ENCODE measurements around the gene PLSCR4.
"Not testable (repeated sequence)": the region's sequence is repeated elsewhere in the genome, so short reads cannot be mapped to it uniquely, and the experiment has no call there.

PLSCR4 gene, protein sequence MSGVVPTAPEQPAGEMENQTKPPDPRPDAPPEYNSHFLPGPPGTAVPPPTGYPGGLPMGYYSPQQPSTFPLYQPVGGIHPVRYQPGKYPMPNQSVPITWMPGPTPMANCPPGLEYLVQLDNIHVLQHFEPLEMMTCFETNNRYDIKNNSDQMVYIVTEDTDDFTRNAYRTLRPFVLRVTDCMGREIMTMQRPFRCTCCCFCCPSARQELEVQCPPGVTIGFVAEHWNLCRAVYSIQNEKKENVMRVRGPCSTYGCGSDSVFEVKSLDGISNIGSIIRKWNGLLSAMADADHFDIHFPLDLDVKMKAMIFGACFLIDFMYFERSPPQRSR

DNA sequence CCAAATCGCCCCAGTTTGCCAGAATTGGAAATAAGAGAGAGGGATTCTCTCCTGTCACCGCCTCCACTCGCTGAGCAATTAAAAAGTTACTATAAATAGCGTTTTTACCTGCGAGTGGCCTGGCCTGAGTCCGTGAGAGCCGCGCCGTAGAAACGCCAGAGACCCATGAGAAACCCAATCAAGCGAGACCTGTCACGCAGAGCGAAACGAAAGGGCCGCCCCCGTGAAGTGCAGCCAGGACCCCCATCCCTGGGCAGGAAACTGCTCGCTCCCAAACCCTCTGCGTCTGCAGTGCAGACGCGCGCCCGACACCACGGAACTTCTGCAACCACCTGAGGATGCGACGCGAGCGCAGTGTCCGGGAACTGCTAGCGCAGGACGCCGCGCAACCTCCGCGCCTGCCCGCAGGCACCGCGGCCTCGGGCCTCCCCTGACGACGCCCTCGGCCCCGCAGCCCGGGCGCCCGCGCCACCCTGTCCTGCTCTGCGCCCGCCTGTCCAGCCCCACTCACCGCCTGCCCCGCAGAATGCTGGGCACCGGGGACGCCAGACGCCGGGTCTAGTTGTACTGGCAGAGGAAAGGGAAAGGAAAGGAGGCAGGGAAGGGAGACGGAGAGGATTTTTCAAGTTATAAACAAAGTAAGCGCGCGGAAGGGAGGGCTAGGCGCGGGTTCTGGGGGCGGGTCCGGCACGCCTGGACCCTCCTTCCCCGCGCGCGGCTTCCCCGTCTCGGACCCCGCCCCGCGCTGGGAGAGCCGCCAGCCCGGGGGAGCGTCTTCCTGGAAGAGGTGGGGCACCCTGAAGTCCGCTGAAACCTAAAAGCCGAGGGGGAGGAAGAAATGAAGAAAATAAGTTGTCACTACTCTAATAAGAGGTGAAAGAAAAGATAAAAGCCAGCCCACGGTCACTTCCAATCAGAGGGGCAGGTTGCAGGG, at the start of gene PLSCR4:
Gene PLSCR4 (minus strand): TSS at position 657 of the 934 bp plus-strand sequence. CDS start 29,034 bp downstream, outside the sequence.
- in situ Hi-C loops (cut with HindIII; ENCODE audit: low sequenced_read_pairs) = no loop called here

DNA sequence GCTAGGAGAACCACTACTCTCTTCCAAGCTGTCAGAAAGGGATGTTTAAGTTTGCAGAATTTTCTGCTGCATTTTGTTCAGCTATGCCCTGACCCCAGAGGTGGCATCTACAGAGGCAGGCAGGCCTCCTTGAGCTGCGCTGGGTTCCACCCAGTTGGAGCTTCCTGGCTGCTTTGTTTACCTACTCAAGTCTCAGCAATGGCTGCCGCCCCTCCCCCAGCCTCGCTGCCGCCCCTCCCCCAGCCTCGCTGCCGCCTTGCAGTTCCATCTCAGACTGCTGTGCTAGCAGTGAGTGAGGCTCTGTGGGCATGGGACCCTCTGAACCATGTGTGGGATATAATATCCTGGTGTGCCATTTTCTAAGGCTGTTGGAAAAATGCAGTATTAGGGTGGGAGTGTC, 42.5 kb upstream of the PLSCR4 start:
- in situ Hi-C loops (cut with HindIII; ENCODE audit: low sequenced_read_pairs) = not testable (repeated sequence)

DNA sequence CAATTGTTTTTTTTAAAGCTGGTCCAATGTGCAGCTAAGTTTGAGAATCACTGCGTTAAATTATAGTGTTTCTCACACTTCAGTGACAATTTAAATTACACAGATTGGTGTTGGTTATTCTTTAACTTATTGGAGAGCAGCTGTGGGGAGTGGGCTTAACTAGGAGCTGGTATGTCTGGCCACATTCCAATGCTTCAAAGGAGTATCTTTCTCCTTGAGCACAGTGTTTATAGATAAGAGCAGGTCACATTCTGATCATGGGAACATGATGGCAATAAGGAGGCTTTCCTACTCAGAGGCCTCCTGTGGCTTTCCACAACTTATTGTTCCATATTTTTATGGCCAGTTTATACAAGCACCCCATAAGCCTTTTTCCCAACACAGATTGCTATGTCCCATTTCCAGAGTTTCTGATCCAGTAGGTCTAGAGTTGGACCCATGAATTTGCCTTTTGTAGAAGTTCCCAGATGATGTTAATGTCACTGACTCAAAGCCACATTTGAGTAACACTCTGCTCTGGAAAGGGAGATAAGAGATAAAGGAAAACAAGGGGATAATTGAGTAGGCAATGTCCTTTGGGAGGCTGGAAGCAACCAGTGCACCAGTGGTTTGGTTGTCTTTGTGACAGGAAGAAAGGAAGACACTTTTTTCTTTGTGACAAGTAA, 33.0 kb upstream of the PLSCR4 start:
- in situ Hi-C loops (cut with HindIII; ENCODE audit: low sequenced_read_pairs) = no loop called here

DNA sequence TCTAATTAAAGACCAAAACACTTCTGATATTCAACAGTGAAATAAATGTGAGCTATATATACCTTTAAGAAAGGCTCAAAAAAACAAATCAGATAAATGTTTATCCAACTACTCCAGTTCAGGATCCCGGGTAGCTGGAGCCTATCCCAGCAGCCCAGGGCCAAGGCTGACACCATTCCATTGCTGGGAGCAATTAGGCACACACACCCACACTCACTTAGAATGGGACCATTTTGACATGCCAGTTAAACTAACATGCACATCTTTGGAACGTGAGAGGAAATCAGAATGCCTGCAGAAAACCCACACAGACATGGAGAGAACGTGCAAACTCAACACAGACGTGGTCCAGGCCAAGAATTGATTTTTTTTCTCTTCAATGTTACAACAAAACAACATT, 30.0 kb upstream of the PLSCR4 start:
- in situ Hi-C loops (cut with HindIII; ENCODE audit: low sequenced_read_pairs) = no loop called here

DNA sequence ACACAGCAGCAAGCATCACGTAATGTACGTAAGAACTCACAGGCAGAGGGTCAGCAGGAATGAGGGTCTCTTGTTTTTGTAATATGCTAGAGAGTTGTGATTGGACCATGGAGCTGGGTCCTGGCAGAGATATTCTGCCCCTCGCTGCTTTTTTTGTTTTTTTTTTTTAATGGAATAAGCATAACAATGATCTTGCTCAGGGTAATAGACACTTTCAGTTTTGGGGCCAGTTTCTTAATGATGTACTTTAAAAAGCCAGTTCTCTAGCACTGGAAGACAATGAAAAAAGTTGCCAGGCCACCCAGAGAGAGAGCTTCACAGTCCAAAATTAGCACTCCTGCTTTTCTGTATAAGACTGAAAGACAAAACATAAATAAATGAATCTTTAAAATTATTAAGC, 29.0 kb upstream of the PLSCR4 start:
- in situ Hi-C loops (cut with HindIII; ENCODE audit: low sequenced_read_pairs) = no loop called here

DNA sequence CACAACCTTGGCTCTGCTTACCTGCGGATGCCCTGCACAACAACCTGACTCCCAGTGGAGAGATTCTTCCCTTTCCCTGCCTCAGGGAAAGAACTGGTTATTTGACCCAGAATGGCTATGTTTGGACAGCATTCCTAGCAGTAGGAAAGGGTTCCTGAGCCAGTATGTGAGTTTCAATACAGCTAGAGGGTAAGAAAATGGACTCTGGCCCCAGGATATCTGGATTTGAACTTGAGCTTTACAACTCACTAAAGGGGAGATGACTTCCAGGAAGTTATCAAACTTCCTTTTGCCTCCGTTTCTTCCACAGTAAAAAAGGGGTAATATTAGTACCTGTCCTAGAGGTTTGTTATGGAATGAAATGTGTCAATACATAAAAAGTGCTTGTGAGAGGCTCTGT, 28.1 kb upstream of the PLSCR4 start:
- in situ Hi-C loops (cut with HindIII; ENCODE audit: low sequenced_read_pairs) = no loop called here

DNA sequence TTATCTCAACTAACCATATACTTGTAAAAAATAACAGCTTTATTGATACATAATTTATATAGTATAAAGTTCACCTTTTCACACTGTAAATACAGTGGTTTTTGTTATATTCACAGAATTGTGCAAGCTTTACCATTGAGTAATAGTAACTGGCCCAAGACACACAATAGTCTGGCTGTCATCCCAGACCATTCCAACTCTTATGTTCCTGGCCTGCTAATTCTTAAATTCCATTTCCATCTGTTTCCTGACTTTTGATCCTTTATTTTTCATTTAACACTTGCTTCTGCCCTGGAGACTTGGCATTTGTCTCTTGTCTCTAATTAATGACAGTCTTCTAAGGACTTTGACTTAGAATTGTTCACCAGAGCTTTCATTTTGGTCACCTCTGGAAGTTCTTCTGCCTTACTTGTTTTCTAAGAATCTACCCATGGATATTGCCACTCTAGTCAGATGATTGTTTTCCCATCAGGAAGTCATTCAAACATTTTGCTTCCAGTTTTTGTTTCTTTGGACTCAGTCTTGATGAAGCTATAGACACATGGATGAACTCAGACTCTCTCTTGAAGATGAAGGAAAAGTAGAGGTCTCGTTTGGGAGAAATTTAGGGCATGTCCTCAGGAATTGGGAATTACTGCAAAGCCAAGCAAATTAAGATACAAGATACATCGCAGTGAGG, 27.2 kb upstream of the PLSCR4 start:
- in situ Hi-C loops (cut with HindIII; ENCODE audit: low sequenced_read_pairs) = no loop called here

DNA sequence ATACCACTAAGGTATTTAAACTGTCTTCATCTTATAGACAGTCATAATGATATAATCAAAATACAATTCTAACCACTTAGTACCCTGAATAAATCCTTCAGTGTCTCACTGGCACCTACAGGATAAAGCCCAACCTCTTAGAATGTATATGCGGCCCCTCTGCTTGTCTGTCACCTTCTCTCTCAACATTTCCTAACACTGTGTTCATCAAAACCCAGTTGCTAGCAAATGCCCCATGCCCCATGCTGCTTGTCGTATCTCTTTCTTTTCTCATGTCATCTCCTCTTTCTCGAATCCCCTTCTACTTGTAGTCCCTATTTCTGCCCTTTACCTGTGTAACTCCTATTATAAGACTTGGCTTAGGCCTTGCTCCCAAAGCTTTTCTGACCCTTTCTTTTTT, 24.6 kb upstream of the PLSCR4 start:
- in situ Hi-C loops (cut with HindIII; ENCODE audit: low sequenced_read_pairs) = no loop called here

DNA sequence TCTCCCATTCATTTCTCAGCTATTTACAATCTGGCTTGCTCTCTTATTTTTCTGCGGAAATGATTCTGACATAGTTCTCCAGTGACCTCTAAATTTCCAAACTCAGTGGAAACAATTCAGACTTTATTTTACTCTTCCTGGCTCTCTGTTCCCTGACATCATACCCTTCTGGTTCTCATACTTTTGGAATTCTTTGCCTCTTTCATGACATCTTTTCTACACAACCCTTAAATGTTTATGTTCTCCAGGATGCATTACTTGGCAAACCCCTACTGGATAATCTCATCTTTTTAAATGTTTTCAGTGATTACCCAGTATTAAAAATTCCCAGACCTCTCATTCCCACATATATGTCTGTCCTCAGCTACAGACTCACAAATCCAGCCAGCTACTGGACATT, 23.9 kb upstream of the PLSCR4 start:
- in situ Hi-C loops (cut with HindIII; ENCODE audit: low sequenced_read_pairs) = no loop called here

DNA sequence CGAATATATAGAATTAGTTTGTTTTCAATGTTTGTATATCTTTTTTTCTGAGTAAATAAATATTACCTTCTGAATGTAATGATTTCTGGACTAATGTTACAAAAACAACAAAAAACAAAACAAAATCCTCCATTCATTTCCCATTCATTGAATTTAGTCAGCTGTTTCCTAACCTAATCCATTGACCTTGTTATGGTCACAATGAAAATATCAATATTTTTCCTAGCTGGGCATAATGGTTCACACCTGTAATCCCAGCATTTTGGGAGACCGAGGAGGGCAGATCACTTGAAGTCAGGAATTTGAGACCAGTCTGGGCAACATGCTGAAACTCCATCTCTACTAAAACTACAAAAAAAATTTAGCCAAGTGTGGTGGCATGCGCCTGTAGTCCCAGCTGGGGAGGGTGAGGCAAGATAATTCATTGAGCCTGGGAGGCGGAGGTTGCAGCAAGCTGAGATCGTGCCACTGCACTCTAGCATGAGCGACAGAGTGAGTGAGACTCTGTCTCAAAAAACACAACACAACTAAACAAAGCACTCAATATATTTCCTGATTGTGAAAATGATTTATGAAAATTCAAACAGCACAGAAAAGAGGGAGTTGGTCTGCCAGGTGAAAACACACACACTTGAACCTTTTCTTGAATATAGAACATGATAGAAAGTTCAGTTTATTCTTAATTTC, 23.0 kb upstream of the PLSCR4 start:
- in situ Hi-C loops (cut with HindIII; ENCODE audit: low sequenced_read_pairs) = no loop called here

DNA sequence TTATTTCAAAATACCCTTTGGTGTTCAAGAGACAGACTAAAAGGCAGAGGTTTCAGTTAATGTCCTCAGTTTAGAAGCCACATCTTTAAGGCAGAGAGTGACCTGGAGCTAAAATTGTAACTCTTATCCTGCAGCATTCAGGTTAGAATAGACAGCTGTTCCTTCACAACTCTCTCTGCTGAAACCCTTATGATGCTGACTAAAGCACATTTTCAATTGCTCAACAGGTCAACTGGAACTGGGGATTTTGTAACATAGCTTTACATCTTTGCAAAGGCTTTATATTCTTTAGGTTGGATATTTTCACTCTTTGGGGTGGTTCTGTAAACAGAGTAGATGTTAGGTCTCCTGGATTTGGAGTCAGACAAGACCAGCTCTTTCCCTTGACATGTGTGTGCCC, 20.3 kb upstream of the PLSCR4 start:
- in situ Hi-C loops (cut with HindIII; ENCODE audit: low sequenced_read_pairs) = no loop called here

DNA sequence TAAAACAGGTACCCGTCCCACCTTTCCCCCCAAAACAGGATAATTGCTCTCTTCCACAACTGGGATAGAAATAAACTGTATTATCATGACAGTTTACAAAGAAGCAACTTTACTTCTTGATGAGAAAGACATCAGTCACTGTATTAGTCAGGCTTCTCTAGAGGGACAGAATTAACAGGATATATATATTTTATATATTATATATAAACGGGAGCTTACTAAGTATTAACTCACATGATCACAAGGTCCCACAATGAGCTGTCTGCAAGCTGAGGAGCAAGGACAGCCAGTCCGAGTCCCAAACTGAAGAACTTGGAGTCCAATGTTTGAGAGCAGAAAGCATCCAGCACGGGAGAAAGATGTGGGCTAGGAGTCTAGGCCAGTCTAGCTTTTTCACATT, 18.4 kb upstream of the PLSCR4 start:
- in situ Hi-C loops (cut with HindIII; ENCODE audit: low sequenced_read_pairs) = no loop called here

DNA sequence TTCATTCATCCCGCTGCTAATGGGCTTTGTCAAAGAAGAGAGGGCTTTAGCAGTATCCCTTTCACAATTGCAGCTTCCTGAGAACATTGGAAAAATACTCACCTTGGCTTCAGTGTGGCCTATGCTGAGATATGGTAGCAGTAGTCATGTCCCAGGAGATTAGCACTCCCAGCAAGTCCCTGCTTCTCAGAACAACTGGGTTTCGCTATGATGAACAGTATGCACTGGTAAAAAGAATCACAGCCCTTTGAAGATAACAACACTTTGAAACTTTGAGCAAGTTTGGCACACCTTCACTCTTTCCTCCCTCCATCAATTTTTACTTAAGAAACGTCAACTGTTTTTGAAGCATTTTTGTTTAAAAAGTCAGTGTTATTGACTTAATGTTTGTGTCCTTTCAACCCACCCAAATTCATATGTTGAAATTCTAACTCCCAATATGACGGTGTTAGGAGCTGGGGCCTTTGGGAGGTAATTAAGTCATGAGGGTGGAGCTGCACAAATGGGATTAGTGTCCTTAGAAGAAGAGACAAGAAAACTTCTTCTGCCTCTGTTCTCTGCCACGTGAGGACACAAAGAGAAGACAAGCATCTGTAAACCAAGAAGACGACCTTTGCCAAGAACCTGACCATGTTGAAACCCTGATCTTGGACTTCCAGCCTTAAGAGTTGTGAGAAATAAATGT, 17.8 kb upstream of the PLSCR4 start:
- in situ Hi-C loops (cut with HindIII; ENCODE audit: low sequenced_read_pairs) = no loop called here

DNA sequence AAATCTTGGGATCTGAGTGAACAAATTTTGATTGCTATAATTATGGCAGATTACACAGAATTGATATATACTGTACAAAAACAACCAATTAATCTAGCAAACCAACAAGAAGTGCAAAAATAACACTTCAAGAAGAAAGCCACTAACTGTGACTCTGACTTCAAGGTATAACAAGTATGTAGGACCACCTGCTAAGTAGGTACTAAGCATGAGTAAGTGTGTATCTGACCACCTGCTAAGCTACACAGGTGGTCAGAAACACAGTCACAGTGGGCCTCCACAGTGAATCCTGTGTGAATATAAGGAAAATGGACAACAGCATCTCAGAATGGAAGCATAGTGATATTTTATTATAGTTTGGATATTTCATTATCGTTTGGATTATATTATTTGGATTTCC, 14.8 kb upstream of the PLSCR4 start:
- in situ Hi-C loops (cut with HindIII; ENCODE audit: low sequenced_read_pairs) = no loop called here

DNA sequence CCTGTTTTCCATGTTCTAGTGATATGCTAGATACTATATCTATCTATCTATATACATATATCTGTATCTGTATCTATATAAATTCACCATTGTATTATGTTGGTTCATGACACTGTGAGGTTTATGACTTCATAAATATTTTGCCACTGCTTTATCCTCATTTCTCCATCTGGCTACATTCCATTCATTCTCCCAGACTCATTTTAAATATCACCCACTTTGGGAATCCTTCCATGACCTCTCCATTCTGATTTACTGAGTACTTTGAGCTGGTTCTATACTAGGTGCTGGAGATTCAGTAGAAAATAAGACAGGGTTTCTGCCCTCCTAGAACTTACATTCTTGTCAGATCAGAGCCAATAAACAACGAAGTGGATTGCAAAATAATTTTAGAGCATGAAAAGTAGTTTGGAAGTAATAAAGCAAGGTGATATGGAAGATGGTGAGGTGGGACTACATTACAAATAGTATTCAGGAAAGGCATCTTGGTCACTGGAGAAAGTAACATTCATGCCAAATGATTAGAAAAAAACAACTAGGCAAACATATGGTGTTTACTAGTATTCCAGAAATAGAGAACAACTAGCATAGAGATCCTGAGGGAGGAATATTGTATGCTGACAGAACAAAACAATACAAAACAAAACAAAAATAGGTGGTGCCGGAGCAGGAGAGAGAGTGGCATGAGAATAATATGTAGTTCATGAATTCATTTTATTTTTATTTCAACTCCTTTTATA, 11.6 kb upstream of the PLSCR4 start:
- in situ Hi-C loops (cut with HindIII; ENCODE audit: low sequenced_read_pairs) = no loop called here

DNA sequence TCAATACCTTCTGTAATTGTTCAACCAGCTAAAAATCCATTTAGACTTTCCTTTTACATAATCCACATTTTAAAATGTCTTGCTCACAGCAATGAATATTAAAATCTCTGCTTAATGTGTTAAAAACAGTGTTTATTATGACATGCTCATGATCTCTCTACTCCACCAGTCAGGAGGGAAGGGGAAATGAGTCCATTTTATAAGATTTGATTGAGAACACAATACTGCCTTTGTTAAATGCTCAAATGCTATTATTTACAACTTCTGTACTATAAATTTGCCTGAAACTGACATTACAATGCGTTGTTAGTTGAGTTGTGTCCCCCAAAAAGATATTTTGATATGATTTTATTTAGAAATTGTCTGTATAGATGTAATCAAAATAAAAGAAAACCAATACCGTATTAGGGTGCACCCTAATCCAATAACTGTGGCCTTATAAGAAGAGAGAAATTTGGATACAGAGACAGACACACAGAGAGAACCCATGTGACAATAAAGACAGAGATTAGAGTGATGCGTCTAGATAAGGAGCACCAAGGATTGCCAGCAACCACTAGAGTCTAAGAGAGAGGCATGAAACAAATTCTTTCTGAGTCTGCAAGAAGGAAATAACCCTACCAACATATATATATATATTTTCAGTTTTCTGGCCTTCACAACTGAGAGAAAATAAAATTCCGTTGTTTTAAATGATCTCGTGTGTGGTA, 9.1 kb upstream of the PLSCR4 start:
- in situ Hi-C loops (cut with HindIII; ENCODE audit: low sequenced_read_pairs) = no loop called here

DNA sequence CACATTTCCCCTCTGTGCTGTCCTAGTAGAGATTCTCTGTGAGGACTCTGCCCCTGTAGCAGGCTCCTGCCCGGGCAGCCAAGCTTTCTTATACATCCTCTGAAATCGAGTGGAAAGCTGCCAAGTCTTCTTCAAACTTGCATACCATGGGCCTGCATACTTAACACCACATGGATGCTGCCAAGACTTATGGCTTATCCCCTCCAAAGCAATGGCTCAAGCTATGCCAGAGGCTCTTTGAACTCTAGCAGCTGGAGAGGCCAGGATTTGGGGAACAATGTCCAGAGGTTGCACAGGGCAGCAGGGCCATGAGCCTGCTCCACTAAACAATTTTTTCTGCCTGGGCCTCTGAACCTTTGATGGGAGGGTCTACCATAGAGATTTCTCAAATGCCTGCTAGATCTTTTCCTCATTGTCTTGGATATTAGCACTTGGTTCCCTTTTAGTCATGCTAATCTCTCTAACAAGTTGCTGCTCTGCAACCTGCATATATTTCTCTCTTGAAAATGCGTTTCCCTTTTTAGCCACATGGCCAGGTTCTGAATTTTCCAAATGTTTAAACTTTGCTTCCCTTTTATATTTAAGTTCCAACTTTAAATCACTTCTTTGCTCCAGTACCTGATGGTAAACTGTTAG, 6.1 kb upstream of the PLSCR4 start:
- in situ Hi-C loops (cut with HindIII; ENCODE audit: low sequenced_read_pairs) = no loop called here

DNA sequence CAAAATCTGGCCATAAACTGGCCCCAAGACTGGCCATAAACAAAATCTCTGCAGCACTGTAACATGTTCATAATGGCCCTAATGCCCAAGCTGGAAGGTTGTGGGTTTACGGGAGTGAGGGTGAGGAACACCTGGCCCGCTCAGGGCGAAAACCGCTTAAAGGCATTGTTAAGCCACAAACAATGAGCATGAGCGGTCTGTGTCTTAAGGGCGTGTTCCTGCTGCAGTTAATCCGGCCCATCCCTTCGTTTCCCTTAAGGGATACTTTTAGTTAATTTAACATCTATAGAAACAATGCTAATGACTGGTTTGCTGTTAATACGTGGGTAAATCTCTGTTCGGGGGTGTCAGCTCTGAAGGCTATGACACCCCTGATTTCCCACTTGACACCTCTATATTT, 1.5 kb upstream of the PLSCR4 start:
- in situ Hi-C loops (cut with HindIII; ENCODE audit: low sequenced_read_pairs) = not testable (repeated sequence)
